Cerebellar cortex (tissue), 1 donor: Measurements from ENCODE around the gene SLX9.
A peak's percentile ranks its signal among the peaks of the same experiment; 100 is the strongest.

Experiments used
- DNase-seq: peaks from one replicate; pipeline ENCODE4 v3.0.0-alpha.2; 2015; ENCODE audit warnings: low spot score

Gene SLX9

DNA sequence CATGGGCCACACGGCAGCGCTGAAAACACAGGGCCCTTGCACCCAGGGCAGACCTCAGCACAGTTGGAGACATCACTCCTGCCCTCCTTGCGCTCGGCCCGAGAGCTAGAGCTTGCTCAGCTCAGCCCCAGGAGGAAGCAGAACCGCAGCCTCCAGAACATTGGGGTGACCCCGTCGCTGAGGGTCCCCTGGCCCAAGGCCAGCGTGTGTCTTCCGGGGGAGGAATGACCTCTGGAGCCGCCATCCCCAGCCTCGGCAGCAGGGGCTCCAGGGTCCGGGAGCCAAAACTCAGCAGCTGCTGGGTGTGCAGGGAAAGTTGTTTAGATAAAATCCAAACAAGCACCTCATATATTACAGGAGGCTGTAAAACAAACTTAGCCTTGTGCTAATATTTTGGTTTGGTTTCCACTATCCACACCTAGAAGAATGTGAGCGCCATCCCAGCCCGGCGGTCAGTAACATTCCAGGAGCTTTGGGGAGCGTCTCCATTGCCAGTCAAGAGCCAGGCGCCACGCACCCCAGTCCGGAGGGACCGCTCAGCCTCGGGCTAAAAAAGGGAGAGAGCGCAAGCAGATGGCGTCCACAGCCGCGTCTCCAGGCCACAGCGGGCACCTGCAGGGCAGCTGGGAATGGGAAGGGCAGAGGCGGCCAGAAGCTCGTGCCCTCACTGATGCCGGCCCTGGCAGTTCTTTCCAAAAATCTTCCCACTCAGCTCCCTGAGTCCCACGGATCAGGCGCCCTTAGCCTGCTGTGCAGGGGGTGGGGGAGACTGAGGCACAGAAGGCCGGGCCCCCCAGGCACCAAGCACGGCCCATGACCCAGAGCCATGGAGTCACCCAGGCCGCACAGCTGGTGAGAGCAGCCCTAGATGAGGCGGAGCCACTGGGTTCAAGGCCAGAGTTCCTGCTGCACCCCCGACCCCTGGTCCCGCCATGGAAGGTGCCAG, 52.0 kb downstream of the SLX9 start:
- DNase-seq, result no peak

DNA sequence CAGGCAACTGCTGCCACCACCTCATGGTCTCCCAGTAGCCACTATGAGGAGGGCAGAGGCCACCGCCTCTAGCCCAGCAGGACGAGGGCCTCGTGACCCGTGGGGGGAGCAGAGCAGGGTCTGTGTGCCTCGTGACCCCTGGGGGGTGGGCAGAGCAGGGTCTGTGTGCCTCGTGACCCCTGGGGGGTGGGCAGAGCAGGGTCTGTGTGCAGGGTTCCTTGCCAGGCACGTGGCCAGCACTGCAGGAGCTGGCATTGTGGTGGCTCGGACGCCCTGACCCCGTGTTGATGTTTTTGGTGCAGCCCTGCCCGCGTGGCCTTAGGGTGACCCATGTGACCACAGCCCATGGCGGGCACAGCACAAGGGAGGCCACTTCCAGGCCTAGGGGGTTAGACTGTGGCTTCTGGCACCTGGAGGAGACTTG, 52.8 kb downstream of the SLX9 start:
- no peak for DNase-seq

- DNase-seq, result no peak
Observed at GRCh38 chr21:44993321-44994046, 53.7 kb downstream of the SLX9 start.

DNA sequence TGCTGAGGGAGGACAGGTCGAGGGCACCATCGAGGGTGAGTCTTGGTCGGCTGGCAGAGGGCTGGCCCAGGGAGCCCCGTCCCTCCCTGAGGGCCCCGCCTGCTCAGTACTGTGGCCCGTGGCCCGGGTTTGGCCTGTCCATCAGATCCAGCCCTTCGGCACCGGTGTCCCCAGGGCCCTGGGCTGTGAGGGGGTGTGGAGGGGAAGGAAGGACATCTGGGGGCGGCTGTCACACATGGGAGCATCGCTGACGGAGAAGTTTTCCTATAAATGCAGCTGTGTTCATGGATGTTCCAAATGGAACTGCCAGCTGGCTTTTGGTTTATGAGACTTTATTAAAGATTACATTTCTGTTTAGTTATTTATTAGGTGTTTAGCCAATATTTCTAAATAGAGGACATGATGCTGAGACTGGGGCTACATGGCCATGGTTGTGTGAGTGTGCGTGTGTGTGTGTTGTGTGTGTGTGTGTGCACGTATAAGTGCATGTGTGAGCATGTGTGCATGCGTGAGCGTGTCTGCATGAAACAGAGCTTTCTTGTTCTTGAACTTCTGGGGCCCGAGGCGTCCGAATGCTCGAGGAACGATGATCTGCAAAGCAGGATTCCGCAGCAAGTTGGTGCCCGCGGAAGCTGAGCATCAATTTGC, 54.3 kb downstream of the SLX9 start:
- DNase-seq, result no peak

GRCh38 chr21:44994695-44995342, 55.0 kb downstream of the SLX9 start:
- DNase-seq, result peak; percentile 71

DNA sequence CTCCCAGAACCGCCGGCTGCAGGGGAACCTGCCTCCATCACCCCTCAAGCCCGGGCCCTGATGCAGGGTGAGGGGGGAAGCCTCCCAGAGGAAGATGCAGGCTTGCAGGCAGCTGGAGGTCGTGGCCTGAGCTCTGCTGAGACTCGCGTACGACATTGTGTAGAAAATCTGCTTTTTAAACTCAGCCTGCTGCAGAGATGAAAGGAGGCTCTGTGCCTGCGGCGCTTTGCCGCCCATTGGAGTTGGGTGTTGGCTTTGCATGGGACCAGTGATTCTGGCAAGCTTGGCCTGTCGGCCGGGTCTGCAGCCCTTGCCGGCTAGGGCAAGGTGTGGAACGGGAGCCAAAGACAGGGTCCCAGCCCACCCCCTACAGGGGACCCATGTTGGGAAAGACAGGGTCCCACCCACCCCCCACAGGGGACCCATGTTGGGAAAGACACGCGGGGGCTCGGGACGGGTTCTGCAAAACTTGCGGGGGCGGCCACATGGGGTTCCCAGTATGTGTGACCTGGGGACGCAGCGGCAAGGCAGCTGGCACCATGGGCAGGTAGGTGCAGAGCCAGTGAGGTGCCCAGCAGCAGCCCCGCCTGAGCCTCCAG, 55.6 kb downstream of the SLX9 start:
- no peak for DNase-seq

DNA sequence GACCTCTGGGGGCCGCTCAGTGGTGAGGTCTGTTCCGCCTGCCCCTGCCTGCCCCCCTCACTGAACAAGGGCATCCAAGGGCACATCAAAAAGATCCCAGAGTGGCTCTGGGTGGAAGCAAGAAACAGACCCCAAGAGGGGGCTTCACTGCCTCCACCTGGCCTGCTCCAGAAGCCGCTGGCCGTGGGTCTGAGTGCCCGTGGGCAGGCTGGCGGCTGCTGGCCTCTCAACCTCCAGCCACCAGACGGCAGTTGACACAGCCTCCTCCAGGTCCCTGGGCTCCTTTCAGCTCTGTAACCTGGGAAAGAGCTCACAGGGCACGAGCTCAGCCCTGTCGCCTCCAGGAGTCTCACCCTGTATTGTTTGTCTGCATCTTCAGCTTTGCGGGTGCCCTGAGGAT, 56.3 kb downstream of the SLX9 start:
- DNase-seq, result no peak

DNA sequence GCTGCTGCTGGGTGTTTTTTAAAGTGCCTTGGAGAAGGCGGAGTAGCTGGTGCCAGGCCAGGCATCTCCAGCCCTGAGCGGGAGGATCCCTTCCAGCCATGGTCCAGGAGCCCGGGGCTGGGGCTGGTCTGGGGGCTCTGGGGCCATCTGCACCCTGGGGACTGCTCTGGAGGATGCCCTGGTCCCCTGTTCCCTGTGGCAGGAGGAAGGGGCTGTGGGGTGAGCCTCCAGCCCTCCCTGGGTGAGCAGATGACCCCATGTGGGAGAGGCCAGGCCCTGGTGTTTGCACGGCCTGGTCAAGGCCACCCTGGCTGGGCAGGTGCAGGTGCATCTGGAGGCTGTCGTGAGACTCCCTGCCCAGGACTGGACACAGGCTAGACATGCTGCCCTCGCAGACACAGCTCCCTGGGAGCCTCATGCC, 56.7 kb downstream of the SLX9 start:
- DNase-seq, result no peak

DNA sequence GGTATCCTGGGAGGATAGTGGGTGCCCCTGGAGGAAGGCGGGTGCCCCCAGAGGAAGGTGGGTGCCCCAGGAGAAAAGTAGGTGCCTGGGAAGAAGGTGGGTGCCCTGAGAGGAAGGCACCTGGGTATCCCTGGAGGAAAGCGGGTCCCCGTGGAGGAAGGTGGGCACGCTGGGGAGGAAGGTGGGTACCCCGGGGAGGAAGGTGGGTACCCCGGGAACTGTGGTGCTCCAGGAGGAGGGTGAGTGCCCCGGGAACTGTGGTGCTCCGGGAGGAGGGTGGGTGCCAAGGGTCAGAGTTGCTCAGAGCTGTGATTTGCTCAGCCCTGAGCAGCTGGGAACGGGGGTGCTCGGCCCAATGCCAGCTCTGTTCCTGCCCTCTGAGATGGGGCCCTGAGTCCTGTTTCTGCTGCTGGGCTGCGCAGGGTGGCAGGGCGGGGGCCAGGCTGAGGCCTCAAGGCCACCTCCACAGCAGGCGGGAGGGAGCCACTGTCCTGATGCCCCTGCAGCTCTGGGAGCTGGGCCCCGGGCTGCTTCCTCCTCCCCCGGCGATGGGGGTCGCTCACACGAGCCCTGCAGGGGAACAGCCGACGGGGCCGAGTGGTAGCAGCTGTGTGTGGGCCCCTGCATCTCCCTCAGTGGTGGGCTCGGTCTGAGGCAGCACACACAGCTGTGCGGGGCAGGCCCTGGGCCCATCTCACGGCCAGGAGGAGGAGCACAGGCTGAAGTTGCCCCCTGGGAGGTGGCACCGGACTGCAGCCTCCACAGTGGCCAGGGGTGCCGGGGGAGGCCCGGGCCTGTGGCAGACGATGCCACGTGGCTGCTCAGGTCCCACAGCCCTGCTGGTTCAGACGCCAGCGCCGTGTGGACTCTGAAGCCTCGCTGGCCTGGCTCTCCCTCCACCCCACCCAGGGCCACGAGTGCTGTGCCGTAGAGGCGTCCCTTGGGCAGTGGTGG, 57.4 kb downstream of the SLX9 start:
- no peak for DNase-seq

- no peak for DNase-seq
Observed at GRCh38 chr21:44998086-44998620, 58.3 kb downstream of the SLX9 start.

DNA sequence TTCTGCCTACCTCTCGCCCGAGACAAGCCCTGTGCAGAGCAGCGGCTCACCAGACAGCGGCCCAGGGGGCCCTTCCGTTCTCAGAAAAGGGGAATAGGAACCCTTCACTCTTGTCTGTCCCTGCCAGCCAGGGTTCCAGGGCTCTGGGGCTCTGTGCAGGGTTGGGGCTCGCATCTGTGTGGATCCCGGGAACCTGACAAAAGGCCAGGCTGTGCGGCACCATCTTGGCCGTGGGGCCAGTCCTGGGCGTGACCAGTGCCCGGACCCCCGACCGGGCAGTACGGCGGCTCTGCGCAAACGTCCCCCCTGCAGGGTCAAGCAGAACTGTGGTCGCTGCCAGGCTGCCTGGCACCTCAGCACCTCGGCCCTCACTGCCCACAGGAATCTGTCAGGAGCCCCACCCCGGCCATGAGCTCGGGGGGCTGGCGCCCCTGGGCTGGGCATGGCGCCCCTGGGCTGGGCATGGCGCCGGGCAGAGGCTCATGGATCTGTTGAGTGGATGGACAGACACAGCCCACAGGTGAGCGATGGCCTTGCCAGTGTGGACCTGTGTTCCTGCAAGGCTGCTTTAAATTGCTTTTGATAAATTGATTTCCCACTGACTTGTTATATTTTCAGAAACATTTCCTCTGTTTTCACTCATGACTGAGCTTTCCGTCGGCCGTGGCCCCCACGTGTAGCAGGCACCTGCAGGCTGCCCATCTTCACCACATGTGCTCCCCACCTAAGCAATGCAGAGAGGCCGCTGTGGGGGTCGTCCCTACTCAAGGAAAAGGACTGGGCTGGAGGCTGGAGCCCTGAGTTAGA, 59.0 kb downstream of the SLX9 start:
- DNase-seq, result no peak

- no peak for DNase-seq
Observed at GRCh38 chr21:44999428-44999971, 59.7 kb downstream of the SLX9 start.

DNA sequence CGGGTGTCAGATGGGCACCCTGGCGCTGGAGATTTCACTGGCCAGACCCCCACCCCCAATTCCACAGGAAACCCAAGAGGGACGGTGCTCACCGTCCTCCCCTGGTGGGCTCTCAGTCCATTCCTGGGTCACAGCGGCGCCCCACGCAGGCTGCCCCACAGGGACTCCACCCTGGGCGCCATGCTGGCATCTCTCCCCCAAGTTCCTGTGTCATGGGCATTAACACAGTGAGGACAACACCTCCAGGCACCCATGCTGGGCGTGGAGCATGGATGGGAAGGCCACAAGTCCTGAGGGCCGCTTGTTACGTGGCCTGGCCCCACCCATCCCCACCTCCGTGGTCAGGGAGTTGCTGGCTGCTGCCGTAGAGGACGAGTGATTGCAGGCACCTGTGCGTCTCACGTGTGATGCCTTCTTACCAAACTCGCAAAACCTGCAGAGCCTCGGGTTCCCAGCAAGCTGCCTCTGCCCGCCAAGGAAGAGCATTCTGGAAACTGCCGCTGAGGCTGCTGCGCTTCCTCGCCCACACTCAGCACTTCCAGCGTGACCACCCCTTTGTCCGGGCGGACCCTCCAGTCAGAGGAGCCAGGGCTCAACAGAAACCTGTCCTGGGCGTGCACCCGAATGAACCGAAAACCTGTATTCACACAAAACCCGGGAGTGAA, 60.3 kb downstream of the SLX9 start:
- no peak for DNase-seq

GRCh38 chr21:45000637-45001133, 60.9 kb downstream of the SLX9 start:
- no peak for DNase-seq

GRCh38 chr21:45001134-45002095, 61.6 kb downstream of the SLX9 start:
- peak; percentile 72 for DNase-seq

GRCh38 chr21:45002381-45003204, 62.8 kb downstream of the SLX9 start:
- no peak for DNase-seq
